Activated CD8-positive, alpha-beta memory T cell treated with anti-CD3 and anti-CD28 coated beads, Interleukin-2, amount 50 U/mL, for 24 hours (primary cell): Measurements from ENCODE around the gene CSF3R.
"Not testable (repeated sequence)": the region's sequence is repeated elsewhere in the genome, so short reads cannot be mapped to it uniquely, and the experiment has no call there.

ENCODE experiments used
- DNase-seq: peaks from one replicate; pipeline ENCODE4 v3.0.0-alpha.2; 2020; ENCODE audit errors: extremely low read depth

CSF3R gene

DNA sequence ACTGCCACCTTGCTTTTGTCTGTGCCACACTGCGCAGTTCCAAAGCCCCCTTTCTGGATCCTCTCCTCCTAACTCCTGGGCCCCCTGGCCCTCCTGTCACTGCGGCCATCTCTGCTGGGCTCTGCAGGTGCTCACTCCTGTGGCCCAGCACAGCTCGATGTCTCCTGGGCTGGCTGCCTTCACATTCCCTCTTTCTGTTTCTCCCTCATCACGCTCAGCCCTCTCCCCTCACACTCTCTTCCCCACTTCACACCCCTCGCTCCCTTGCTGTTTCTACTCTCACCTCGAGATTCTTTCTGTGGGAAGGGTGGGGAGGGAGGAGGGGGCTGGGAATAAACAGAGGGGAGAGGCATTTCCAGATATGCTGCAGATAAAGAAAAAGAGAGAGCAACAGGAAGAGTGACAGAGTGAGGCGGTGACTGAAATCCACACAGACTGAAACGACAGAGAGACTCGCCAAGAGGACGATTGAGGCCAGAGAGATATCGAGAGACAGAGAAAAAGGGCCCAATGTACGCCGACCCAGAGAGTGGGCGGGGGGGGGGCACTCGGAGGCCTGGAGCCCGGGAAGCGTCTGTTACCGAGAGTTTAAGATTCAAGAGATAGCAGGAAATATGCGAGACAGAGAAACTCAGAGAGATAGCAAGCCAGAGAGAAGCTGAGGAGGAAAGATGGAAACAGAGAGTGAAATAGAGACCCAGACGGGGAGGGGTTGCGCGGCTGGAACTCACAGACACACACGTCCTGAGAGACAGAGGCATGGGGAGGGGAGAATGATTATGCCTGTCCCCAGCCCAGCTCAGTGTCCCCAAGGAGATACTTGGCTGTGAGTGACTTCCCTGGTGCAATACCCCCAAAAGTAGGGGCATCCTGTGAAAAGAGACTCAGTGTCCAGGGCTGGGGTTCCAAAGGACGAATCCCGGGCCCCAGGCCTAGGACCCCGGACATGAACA lies 666 bp downstream of the CSF3R start:
- DNase-seq, result no peak

DNA sequence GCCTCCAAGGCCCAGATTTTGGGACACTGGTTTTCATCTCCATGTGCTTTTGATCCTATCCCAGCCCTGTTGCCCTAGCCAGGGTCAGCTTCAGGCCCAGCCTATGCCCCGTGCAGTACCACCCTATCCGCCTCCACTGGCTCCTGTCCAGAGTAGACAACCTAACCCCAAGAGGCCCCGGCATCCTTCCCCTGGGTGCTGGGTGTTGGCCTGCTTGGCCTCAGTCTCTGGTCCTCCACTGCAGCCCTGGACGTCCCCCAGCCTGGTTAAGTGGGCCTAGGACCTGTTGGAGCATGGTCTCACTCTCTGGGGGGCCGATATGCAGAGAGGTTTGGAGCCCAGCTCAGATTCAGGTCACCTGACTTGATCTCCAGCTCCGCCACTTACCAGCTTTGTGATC lies 1.6 kb downstream of the CSF3R start:
- DNase-seq, result no peak

DNA sequence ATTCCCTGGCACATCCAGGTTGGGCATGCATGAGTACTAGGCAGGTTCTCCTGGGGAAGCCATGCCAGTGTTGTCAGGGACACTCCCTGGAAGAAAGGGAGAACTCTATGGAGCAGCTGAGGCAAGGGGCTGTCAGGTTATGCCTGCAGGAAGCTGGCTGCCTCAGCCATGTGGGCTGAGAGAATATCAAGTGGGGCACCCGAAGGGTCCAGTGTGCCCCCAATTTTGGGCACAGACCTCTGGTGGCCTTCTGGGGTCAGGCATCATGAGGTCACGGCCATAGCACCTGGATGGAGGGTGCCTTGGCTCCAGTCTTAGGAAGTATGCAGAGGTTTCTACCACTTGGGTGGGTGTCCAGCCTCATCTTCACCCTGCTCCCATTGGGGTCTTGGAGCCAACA lies 2.6 kb downstream of the CSF3R start:
- no peak for DNase-seq

GRCh38 chr1:36479505-36480051 lies 3.1 kb downstream of the CSF3R start:
- no peak for DNase-seq

DNA sequence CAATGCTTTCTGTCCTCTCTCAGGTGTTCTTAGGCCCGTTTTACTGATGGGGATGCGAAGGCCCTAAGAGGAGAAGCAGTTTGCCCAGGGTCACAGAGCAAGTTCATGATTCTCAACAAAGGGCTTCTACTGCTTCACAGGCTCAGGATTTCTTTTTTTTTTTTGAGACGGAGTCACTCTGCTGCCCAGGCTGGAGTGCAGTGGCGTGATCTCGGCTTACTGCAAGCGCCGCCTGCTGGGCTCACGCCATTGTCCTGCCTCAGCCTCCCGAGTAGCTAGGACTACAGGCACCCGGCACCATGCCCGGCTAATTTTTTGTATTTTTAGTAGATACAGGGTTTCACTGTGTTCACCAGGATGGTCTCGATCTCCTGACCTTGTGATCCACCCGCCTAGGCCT lies 5.1 kb downstream of the CSF3R start:
- not testable (repeated sequence) for DNase-seq

DNA sequence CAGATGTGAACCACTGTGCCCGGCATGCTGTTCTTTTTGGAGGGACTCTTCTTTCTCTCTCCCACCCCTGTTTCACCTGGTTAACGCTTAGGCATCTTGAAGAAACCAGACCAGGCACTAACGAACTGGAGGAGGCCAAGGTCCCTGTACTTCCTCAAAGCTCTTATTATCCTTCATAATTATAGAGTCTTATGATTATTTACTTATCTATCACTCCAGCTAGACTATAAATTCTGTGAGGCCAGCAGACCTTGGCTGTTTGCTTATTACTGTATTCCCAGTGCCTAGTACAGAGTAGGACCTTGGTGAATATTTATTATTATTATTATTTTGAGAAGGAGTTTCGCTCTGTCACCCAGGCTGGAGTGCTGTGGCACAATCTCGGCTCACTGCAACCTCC lies 5.8 kb downstream of the CSF3R start:
- no peak for DNase-seq

DNA sequence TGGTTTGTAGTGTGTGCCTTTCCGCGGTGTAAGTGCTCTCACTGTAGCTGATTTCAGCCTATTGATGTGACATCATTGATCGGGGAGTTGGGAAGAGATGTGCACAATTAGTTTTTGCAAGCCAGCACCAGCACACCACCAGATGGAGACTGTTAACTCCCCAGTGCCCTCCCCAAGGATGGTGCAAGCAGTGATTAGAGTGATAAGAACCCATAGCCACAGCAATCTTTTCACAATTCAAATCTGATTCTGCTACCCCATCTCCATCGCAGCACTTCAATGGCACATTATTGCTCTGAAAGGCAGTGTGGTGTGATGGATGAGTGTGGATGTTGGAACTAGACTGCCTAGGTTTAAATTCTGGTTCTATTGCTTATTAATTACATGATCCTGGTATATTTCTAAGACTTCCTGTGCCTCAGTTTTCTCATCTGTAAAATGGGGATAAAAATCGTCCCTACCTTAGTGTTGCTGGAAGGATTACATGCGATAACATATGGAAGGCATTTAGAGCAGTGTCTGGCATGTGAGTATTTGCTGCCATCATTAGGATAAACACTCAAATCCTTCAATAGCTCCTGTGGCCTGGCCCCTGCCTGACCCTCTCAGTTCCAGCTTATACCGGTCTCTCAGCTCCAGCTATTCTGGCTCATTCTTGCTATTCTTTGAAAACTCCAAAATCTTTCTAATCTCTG lies 6.7 kb downstream of the CSF3R start:
- DNase-seq, result no peak

GRCh38 chr1:36475341-36475740 lies 7.4 kb downstream of the CSF3R start:
- DNase-seq, result no peak

DNA sequence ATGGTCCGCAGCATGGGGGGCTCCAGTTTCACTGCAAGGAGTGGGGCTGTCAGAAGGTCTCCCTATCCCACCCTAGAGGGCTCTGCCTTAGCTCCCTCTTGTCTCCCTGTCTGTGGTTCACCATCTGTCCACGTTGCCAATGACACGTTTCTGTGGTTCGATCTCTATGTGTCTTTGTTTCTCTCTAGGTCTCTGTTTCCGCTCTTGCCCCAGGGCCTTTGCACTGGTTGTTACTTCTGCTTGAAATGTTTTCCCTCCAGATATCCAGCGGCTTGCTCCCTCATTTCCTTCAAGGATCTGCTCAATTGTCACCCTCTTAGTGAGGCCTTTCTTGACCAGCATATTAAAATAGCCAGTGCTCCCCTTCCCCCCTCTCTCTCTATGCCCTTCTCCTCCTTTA lies 10.1 kb downstream of the CSF3R start:
- no peak for DNase-seq

DNA sequence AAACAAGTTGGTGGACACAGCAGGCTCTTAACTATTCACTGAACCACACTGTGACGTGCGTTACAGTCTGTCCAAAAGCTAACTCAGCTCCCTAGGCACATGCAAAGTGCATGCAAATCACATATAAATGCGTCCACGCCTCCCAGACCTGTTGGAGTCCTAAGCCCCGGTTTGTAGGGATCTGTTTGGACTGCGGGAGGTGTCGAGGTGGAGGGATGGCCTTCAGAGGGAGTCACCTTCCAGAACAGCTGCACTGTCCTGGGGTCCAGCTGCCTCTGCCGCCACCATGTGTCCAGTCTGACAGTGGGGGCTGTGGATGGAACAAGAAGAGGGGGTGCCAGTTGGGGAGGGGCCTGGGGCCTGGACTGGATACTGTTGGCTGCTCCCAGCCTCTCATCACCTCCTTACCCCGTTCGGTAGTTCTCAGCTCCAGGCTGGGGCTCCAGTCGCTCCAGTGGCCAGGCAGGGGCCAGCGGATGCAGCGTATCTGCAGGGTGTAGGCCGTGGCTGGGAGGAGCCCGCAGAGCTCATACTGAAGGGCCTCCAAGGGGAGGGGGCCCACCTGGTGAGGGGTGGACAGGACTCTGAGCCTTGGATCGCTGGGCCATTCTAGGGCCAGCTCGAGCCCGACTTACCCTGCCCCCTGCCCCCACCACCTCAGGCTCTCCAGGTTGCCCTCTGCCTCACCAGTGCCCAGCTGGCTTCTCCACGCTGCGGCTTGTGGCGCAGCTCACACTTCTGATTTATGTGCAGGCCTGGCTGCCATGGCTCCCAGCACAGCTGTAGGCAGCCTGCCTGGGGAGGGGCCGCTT lies 10.7 kb downstream of the CSF3R start:
- DNase-seq, result no peak

DNA sequence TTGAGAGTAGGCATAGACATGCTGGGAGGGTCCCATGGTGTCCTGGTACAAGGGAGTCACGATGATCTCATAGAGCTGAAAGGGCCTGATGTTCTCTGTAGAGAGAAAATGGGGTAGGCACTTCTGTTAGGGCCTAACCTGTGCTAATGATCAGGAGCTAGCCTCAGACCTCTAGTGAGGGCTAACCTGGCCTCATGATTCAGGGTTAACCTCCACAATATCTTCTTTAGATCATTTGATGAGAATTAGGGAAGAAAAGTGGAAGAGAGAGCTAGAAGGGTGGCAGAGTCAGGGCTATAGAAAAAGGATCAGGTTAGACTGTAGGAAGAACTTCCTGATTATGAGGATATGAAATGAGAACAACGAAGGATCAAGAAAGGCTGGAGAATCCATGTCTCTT lies 13.6 kb downstream of the CSF3R start:
- no peak for DNase-seq

DNA sequence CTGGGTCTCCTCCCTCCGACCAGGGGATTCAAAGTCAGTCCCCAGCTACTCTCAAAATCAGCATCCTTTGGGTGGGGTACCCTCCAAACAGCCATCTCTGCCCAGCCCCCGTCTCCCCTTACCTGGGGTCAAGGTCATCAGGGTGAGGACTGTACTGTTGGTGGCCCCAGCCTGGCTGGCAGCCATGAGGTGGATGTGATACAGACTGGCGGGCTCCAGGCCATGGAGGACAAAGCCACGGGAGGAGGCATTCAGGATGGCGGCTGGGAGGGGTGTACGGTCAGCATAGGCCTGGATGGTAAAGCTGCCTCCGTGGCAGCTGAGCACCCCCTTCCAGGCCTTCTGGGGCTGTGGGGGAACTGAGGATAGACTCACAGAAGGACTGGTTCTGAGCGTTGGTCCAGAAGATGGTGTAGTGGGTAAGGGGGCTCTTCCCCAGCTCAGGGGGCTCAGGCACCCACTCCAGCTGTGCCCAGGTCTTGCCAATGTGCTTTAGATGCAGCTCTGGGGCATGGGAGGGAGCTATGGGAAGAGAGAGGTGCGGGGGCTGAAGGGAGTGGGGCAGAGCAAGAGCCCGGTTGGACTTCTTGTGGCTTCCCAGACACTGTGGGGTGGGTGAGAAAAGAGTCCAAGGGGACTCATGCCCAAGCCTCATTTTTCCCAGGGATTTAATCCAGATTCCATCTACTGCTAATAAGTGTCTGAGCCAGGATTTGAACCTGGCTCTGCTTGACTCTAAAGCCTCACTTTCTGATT lies 14.8 kb downstream of the CSF3R start:
- no peak for DNase-seq

DNA sequence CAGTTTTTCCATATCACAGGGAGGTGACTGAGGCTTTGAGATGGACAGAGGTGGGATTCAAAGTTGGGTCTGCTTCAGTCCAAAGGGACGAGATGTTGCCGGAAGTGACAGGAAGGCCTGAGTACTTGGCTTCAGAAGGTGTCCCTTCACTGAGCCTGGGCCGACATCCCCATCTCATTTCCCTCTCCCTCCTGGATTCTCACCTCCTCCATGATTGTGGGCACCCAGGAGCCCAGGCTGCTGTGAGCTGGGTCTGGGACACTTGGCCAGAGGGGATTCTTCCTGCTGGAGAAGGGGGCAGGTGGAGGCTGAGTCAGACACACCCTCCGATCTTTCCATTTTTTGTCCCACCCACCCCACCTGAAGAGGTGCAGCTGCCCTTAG lies 15.7 kb downstream of the CSF3R start:
- DNase-seq, result no peak

GRCh38 chr1:36466370-36467026 lies 16.2 kb downstream of the CSF3R start:
- no peak for DNase-seq

DNA sequence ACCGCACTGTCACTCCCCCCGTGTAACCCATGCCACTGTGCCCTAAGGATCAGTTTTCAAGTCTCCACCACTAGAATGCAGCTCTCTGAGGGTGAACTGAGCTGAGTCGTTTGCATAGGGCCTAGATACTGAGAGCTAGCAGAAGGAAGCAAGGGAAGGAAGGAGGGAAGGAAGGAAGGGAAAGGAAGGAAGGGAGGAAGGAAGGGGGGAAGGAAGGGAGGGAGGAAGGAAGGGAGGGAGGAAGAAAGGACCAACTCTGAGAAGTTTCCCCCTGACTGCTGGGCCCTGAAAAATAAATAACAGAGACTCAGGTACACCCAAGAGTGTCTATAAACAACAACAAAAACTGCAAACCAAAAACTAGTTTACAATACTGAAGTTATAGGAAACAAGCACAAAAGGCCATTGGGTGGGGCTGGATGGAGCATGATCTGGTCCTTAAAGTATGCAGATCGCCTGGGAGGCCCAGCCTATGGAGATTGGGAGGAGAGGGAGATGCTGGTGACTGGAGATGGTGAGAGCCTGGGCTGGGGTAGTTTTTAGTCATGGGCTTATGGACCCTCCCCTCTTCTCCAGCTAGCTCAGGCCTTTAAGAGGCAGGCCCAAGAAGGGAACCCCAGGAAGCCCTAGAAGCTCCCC lies 16.9 kb downstream of the CSF3R start:
- DNase-seq, result no peak

DNA sequence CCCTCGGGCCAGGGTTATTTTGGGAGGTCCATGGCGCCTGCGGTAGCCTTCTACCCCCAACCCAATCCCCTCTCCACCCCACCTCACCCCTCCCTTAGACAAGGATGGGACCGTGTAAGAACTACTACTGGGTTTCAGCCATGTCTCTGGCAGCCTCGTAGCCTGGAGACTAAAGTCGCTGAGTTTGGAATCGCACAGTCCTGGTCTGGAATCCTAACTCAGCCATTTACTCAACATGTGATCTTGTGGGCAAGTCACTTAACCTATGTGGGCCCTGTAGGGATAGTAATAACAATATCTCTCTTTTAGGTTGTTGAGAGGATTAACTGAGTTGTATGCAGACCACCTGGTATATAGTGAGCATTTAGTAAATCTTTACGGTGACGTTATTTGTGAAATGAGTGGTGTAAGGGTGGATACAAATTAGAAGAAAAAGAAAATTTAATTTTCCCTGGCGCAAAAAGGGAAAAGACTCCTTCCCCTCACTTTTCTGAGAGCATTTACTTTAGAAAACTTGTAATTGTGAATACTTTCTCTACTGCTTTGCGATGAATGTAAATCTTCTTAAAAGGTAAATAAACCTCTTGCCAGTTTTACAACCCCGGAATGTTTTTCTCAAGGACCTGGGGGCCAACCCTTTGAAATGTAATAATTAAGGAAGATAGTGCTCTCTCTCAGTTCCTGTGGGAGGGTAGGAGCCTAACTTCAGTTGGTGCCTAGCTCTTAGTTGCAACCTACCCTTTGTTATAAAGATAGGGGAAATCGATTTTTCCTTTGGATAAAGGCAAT lies 17.9 kb downstream of the CSF3R start:
- DNase-seq, result no peak

- peak; percentile 92 for DNase-seq
These were observed 18.7 kb downstream of the CSF3R start, which contains the start of gene MRPS15 for GRCh38 chr1:36463803-36464604. Gene MRPS15 (minus strand): TSS chr1:36464384. CDS start chr1:36464275, 109 bp downstream.

DNA sequence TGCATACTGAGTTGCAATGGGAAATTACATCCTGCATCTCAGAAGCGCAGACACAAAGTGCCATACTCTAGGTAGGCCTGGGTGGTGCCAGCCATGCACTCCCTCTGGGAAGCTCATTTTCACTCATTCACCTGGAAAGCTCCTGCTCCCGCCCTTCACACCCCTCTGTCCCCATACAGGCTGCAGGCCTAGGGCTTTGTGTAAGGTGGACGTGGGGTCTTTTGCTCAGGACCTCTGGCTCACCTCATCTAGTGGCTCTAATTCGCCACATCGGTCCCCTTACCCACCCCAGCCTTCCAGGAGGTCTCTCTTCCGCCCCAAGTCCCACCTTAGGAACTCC lies 19.3 kb downstream of the CSF3R start:
- no peak for DNase-seq

- peak; percentile 24 for DNase-seq
These were observed 23.8 kb downstream of the CSF3R start for GRCh38 chr1:36458910-36459309.
